Ureter (tissue), 1 donor: ENCODE results near the gene LTBP1. TPM values are rescaled to one million over a fixed set of nuclear protein-coding genes. Genes with fewer than 3 reads are reported as not detected.
A peak's percentile ranks its signal among the peaks of the same experiment; 100 is the strongest.

Source experiments
- DNase-seq: peaks from one replicate; pipeline ENCODE4 v3.0.0-alpha.2; 2020; ENCODE audit warnings: low spot score
- total RNA-seq: library from RNA; stranded (reverse); gene quantifications from one replicate; pipeline ENCODE4 v1.2.4, GENCODE V29; 2023
- donor health status: DM: yes; HTN: yes; CAD: no.

The LTBP1 gene
- total RNA-seq, 1 donor from 2014 or later, result 80.1 TPM

DNA sequence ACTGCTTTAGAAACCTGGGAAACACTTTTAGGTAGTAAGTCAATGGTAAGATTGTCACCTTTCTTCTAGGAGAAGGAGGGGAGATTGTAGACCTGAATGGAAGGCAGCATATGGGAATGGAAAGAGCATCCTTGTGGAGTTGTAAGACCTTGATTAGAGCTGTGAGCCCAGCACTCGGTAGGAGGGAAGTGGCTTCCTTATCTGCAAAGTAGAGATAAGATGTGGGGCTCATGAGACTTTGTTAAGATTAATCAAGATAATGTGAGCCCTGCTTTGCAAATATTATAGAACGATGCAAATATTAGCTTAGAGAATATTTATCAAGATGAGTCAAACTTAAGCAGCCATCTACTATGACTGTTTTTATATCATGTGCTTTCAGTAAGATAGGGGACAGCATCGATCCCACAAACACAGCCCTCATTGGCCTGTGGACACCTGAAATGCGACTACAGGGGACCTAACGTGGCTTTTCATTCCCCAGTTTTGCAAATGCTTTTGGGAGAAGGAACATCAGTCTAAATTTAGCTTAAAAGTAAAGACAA is 243.7 kb downstream of the LTBP1 start:
- no peak for DNase-seq

DNA sequence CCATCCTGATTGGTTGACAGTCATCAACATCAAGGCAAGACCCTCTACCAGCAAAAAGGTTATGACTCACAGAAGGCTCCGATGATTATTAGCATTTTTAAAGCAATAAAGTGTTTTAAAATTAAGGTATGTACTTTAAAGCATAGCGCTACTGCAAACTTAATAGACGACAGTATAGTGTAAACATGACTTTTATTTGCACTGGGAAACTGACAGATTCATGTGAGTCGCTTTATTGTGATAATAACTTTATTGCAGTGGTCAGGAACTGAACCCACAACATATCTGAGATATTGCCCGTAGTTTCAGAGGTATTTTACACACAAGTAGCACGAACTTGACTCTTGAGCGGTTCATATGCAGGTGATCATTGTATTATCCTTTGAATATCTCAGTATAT is 249.1 kb downstream of the LTBP1 start:
- no peak for DNase-seq

DNA sequence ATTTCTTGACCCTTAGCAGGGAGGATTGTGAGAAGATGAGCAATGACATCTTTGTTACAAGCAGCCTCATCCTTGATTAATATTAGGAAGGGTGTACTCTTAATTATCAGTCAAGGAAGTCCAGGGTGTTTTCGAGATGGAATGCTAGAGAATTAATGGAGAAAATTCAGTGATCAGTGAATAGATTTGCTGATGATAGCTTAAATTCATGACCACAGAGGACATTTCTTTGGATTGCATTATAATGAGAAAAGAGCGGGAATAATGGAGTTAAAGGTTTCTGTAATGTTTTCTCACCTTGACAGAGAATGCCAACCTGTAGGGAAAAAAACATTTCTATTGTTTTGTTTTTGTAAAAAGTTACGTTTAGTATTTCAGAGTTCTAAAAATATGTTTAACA is 249.9 kb downstream of the LTBP1 start:
- DNase-seq, result no peak

DNA sequence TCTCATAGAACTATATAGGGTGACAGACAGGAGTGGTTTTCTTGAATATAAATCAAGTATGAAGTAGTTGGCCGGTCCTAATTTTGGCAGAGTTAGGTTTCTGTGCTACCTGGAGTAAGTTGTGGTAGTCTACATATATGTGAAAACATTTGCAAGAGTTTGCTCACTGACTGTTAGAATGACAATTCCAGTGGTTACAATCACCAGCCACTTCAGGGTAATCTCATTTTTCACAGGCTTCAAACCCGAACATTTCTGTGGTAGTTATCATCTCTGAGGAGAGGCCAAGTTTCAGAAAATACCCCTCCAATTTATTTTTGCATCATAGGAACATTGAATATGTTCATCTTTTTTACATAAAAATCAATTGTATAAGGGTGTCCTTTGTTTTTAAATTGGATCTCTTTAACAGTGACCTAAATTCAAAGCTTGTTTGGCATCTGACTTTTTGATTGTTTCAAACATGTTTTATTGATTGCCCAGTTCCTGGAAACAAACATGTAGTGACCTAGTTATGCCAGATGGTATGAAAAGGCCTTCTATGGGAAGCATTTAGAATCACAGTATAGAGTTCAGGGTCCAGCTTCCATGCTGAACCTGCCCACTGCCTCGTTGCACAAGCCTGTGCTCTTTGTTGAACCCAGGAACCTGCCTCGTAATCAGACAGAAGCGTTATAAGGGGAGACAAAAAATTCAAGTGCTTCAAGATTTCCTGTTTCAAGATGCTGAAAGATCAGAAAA is 250.6 kb downstream of the LTBP1 start:
- no peak for DNase-seq

DNA sequence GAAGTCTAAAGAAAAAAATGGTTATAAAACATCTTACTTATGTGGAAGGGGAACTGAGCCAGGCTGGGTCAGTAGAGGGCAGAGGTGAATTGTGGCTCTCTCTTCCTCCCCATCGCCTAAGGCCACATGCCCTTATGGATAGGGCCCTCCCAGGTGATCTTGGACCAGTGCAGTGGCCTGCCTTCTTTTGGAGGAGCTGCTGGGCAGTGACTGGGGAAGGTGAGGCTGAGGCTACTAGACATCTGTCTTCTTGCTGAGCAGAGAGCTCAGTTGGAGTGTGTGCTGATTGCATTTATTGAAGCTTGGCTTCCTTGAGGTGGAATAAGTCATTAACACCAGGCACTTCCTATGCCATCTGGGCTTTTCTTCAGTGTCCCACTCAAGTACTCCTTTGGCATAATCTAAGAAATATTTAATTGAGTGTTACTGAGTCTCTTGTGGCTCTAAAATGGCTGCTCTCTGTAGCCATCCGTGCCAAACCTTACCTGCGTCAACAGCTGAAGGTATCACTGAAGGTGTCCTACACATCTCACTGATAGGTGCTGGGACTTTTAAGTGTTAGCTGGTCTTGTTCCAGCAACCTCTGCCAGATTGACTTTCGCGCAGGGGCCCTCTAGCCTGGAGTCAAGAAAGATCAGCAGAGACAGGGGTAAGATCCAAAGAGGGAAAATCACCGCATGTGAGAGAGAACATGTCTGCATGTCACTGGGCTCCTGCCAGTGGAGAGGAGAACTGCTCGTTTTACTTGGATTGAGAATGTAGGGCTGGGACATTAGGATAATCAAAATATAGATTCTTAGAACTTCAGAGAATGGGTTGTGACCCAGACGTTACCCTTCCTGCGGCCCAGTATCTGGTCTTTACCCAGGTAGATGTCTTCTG is 256.1 kb downstream of the LTBP1 start:
- DNase-seq, result no peak

DNA sequence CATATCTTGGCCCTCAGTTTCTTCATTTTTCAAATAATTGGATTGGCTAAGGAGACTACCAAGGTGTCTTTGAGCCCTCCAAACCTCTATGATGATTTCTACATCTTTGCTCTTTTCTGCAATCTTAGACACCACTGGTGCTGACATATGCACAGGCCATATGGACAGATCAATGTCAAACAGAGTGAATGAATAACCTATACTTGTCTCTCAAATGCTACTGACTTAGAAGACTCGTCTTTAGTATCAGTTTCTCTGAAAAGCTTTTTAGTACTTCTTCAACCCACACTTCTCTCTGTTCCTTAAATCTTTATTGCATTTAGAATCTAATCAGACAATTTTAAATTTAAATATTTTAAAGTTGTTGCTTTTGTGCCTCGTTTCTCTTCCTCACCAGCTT is 258.2 kb downstream of the LTBP1 start:
- no peak for DNase-seq

DNA sequence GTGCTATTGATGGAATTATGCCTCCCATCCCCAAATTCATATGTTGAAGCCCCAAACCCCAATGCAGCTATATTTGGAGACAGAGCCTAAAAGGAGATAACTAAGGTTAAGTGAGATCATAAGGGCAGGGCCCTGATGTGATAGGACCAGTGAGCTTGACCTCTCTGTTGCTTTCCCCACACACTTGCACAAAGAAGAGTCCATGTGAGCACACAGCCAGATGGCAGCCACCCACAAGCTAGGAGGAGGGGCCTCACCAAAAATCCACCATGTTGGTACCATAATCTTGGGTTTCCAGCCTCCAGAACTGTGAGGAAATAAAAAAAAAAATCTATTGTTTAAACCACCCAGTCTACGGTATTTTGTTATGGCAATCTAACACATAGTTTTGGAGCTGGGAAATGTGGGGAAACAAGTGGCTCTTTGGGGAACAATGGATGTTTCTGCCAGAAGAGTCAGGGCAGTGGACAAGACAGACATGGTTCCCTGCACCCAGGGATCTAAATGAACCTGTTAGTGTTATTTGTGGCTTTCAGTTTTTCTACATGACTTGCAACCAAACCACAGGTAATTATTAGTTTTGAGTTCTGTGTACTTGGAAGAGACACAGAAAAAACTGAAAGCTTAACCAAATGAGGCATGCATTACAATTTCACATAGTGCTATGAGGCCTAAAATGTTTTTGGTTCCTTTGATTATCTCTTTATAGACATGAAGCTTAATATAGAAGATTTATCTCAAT is 259.1 kb downstream of the LTBP1 start:
- DNase-seq, result no peak

DNA sequence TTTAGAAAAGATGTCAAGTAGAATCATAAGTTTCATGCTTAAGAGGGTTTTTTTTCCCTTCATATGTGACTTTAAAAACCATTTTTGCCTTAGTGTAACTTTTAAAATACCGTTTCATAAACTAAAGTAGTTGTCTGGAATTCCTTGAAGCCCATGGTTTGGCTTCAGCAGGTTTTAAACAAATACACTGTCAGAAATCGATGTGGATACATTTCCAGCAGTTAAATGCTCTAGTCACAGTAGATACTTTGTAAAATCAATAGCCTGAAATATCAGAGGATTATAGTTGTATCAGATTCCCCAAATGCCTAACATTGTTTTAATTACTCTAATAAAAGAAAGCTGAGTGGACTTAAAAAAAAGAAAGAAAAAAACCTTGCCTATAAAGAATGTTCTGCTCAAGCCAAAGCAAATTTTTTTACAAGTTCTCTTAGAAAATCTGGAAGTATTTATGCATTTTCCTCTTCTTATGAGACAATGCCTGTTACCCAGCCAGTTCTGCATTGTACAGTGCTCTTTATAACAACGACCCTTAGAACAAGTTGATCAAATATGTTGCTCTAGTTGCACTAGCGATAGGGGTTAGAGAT is 260.5 kb downstream of the LTBP1 start:
- DNase-seq, result no peak

DNA sequence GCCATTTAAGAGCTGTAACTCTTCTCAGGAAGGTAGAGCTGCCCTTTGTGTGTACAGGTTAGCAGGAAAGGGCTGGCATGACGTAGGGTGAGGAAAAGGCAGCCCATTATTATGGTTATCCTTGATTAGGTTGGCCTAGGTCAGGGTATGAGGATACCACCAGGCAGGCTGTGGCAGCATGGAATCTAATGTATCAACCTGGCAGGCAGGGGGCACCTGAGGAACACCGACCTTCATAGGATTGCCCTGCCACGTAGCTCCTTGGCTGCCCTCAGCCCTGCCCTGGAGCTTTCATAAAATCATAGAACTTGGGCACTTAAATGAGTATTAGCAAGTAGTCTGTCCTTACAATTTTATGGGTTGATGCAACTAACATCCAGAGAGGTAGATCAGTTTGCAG is 261.6 kb downstream of the LTBP1 start:
- no peak for DNase-seq

DNA sequence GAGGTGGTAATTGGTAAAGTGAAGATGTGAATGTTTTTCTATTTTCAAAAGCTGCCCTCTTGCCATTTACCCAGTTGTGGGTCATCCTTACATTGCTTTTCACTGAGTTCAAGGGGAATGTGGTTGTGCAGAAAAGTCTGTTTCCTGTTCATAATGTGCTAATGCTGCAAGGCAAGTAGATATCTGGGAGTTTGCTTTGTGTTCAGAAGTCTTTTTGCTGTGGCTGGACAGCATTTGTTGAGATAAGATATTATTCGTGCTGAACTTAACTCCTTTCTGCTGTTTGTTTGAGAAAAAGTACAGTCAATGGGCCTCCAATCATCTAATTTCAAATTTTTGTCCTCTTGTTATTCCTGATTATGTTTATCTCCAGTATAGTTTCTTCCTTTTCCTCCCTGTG is 263.2 kb downstream of the LTBP1 start:
- DNase-seq, result no peak

DNA sequence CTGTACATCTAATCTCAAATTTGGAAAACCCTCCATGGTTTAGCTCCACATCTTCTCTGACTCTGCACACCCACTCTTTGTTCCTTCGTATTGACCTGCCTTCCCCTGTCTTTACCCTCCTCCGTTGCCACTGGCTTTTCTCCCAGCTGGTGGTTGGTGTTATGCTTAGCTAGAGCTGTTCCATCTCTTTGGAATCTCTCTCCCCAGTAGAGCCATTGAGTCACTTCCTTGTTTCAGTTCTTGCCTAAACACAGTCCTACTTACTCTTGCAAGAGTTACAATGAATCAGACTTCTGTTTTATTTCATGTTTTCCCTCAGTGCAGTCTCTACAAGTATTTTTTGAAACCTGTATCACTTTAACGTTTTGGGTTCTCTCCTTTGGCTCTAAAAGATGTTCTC is 263.9 kb downstream of the LTBP1 start:
- peak; percentile 56 for DNase-seq

DNA sequence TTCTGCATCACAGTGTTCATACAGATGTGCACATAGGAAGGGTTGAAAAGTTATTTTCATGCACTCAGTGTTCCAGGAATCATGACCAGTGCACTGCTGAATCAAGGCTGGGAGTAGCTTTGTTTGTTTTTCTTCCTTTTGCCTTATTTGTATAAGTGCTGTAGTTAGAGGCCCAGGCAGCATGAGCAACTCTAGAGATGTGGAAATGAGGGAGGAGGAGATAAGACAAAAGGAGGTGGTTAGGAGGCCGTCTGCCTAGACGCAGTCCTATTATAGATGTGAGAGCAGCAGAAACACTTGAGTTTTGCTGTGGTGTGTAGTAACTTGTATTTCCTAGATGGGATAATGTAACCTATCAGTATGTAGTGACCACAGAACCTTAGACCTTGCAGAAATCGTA is 265.4 kb downstream of the LTBP1 start:
- no peak for DNase-seq

DNA sequence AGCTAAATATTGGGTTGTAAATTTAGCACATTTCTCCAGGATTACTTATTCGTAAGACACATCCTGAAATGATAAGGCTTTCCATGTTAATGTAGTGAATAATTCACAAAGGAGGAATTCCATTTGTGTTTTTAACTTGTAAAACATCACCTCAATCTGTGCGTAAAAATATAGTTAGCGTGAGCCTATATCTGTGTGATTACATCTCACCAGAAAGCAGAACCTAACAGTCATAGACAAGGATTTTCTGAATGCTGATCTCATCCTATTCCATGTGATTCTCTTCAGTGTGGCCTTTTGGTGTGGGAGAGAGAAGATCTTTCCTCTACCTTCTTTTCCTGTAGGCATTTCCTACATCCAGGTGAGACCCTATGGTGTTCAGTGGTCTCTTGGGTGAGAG is 266.5 kb downstream of the LTBP1 start:
- DNase-seq, result no peak

DNA sequence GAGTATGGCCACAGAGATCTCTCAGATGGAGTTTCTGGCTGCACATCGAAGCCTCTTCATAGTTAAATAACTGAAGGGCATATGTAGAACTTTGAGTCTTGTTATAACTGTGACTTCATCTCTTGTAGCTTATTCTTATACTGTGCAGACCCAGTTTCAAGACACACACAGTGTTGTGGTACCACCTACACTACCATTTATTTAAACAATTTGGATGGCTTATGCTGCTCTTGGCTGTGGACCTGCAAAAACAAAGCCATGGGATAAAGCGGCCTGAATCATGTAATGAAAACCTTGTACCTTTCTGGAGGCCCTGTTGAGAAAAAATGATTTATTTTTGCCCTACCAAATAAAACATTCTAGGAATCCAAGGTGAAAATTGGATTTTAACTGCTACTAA is 266.9 kb downstream of the LTBP1 start:
- DNase-seq, result no peak

DNA sequence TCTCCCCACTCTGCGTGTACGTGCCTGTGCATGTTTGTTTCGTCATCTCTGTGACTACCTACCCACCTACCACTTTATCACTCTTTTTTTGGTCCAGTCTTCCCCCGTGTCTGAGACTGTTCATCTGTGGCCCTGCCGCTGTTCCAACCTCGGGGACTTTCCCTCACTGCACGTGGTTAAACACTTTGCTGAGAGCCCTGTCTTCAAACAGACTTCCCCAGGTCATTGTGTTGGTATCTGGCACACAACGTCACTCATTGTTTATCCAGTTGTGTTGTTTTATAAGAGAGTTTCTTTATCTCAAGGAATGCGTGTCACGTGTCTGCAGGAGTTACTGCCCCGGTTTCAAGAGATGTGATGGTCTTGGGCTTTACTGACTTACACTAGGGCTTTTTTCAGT is 267.7 kb downstream of the LTBP1 start:
- no peak for DNase-seq

DNA sequence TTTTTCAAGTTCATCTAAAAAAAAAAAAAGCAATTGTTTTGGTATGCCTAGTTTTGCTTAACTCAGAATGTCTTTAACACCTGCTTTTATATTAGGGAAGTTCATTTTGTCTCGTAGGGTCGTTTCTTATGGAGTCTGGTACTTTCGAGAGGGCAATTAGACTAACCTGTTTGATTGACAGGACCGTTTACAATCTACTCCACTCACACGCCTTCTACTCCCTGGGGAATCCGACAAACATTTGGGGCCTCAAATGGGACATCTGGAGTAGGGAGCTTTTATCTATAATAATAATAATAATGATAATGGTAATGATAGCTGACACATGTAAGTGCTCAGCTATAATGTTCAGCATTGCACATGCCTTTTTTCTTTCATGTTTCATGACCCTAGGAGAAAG is 268.1 kb downstream of the LTBP1 start:
- DNase-seq, result no peak

DNA sequence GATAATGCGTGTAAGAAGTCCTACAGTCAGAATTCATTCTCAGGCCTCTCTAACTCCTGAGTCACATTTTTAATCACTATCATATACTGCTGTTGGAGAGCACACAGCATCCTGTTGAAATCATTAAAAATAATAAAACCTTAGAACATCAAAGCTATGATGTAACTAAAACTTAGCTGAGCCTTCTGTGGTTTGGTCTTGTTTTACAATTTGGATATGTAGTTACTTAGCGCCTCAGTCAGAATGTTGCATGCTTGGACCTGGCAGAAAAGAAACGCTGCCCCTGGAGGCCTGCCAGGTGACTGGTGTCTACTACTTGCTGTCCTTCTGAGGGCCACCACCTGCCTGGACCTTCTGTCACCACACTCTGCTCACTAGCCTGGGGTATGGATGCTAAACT is 268.5 kb downstream of the LTBP1 start:
- peak; percentile 53 for DNase-seq

DNA sequence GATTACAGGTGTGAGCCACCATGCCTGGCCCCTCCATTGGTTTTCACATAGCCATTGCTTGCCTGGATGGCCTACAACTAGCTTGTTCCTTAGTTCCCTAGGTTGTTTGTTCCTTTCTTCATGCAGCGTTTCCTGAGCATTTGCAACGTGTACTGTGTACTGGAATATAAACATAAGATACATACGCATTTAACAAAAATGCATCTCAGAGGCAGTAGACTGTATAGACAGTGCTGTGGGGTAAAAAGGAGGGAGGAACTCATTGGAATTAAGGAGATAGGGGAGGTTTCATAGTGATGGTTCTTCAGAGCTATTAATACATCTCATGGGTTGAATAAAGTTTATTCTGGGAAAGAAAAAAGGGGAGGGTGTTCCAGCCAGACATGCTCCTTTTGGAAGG is 269.2 kb downstream of the LTBP1 start:
- no peak for DNase-seq

DNA sequence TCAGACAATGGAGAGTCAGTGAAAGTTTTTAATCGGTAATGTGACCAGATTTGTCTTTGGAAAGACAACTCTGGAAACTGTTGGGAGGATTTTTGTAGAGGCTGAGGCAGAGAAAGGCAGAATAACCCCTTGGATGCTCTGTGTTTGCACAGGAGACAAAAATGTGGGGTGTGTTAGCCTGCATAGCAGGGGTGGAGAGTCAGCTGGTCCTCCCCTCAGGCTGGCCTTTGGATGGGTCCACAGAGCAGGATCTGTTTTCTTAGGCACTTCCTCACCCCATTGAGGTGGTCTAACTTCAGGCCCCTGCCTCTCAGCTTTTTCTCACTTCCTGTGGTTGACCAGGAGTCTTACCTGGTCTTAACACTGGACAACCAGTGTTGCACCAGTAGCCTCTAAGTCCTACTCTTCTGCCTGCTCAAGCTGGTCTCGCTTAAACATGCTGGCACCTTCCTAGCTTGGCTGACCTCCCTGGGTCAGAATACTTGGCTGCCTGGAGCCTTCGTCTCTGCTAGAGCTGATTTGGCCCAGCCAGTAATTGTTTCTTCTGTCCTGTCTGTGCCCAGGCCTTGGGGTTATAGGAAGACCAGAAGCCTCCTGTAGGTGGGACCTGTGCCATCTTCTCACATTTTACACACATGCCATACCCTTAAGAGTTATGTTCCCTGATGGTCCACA is 269.9 kb downstream of the LTBP1 start:
- peak; percentile 56 for DNase-seq

DNA sequence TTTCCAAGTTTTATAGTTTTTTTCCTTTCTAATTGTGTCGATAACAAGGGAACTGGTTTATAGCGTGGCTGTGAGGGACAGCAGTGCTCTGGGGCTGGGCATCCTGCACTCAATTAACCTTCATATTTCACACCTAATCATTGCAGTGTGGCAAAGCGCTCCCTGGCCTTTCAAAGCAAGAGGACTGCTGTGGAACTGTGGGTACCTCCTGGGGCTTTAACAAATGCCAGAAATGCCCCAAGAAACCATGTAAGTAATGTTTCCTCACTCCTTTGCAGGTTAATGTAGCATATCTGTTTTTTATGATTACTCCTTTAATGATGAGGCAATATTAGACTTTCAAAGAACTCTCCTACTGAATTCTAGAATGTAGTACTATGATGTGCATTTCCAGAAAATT is 270.7 kb downstream of the LTBP1 start:
- no peak for DNase-seq

DNA sequence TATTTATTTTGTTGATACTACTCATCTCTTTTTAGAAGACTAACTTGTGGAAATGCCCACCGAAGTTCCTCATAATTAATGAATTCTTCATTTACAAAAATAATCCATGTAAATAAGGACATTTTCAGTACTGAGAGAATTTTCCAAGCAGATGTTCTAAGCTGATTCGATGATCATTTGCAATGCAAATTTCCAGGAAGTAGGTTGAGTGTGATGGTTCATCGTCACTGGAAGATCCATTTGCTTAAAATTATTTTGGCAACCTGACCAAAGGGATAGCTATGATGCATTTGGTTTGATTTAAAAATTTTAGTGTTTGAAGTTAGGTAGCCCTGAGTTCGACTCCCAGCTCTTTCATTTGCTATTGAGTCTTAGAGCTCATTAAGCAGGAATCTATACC is 272.4 kb downstream of the LTBP1 start:
- no peak for DNase-seq
